ENCODE results near the gene MTA1.

DNA sequence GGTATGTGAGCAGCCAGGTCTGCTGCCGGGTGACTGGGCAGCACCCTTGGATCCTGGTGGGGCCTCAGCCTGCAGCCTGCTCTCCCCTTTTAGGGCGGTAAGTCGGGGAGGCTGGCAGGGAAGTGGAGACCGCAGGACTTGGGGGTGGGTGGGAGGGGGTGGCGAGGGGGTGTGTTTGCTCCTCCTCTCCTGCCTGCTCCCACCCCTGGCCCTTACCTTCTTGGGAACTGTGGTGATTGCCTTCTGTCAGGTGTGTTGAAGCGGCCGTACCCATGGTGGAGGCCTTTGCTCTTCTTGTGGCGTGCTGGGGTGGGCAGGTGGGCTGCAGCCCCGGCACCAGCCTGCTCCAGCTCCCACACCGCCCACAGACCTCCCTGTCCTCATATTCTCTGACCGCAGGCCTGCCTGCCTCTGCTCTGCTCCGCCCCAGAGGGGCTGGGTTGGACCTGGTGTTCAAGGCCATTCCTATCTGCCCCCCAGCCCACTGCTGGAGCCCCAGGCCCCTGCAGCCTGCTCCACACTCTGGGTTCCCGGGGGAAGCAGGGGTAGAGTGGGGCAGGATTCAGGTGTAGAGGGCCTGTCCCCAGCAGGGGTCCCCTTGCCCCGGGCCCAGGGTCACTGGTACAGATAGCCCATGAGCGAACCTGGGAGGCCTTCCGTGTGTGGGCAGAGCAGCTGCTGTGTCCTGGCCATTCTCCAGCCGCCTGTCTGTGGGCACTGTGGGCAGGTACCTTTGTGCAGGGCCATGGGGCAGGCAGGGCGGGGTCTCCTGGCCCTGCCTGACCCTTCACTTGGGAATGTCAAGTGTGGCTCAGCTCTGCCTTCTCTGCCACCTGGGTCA, 76.6 kb downstream of the MTA1 start:
- TF ChIP-seq, protein P1, sequence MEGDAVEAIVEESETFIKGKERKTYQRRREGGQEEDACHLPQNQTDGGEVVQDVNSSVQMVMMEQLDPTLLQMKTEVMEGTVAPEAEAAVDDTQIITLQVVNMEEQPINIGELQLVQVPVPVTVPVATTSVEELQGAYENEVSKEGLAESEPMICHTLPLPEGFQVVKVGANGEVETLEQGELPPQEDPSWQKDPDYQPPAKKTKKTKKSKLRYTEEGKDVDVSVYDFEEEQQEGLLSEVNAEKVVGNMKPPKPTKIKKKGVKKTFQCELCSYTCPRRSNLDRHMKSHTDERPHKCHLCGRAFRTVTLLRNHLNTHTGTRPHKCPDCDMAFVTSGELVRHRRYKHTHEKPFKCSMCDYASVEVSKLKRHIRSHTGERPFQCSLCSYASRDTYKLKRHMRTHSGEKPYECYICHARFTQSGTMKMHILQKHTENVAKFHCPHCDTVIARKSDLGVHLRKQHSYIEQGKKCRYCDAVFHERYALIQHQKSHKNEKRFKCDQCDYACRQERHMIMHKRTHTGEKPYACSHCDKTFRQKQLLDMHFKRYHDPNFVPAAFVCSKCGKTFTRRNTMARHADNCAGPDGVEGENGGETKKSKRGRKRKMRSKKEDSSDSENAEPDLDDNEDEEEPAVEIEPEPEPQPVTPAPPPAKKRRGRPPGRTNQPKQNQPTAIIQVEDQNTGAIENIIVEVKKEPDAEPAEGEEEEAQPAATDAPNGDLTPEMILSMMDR (IDR thresholded peaks at IDR 0.05), result no peak
- TF ChIP-seq POLR2A (IDR thresholded peaks at IDR 0.05), result no peak

All from Peyer's patch (tissue), 4 donors.